ENCODE results near the gene IL26.

IL26 gene

GRCh38 chr12:68225576-68226476 is at the start of gene IL26:
Gene IL26, minus strand, starts transcription at chr12:68225810. Its CDS starts 54 bp downstream, at chr12:68225756.
- no peak for DNase-seq (ENCODE audit: low read depth in 4 of 4, low spot score in 1 of 4)

GRCh38 chr12:68272732-68273131 is 47.1 kb upstream of the IL26 start:
- no peak for DNase-seq (ENCODE audit: low read depth in 4 of 4, low spot score in 1 of 4)

- no peak for DNase-seq (ENCODE audit: low read depth in 4 of 4, low spot score in 1 of 4)
Observed at GRCh38 chr12:68271346-68271745, 45.7 kb upstream of the IL26 start.

- DNase-seq (ENCODE audit: low read depth in 4 of 4, low spot score in 1 of 4), result no peak
Observed at GRCh38 chr12:68270358-68270757, 44.7 kb upstream of the IL26 start.

- no peak for DNase-seq (ENCODE audit: low read depth in 4 of 4, low spot score in 1 of 4)
Observed at GRCh38 chr12:68269779-68270178, 44.2 kb upstream of the IL26 start.

- DNase-seq (ENCODE audit: low read depth in 4 of 4, low spot score in 1 of 4), result no peak
Observed at GRCh38 chr12:68268967-68269366, 43.4 kb upstream of the IL26 start.

- DNase-seq (ENCODE audit: low read depth in 4 of 4, low spot score in 1 of 4), result no peak
Observed at GRCh38 chr12:68267892-68268396, 42.3 kb upstream of the IL26 start.

- DNase-seq (ENCODE audit: low read depth in 4 of 4, low spot score in 1 of 4), result no peak
Observed at GRCh38 chr12:68264857-68265256, 39.2 kb upstream of the IL26 start.

GRCh38 chr12:68264158-68264855 is 38.7 kb upstream of the IL26 start:
- no peak for DNase-seq (ENCODE audit: low read depth in 4 of 4, low spot score in 1 of 4)

- no peak for DNase-seq (ENCODE audit: low read depth in 4 of 4, low spot score in 1 of 4)
Observed at GRCh38 chr12:68263366-68263765, 37.8 kb upstream of the IL26 start.

GRCh38 chr12:68261896-68262295 is 36.3 kb upstream of the IL26 start:
- DNase-seq (ENCODE audit: low read depth in 4 of 4, low spot score in 1 of 4), result no peak

GRCh38 chr12:68260153-68260552 is 34.5 kb upstream of the IL26 start:
- no peak for DNase-seq (ENCODE audit: low read depth in 4 of 4, low spot score in 1 of 4)

GRCh38 chr12:68259318-68259940 is 33.8 kb upstream of the IL26 start:
- no peak for DNase-seq (ENCODE audit: low read depth in 4 of 4, low spot score in 1 of 4)

GRCh38 chr12:68253504-68253903 is 27.9 kb upstream of the IL26 start, which contains the start of gene IL22:
Gene IL22, minus strand, starts transcription at chr12:68253604. Its CDS starts 156 bp downstream, at chr12:68253448.
- no peak for DNase-seq (ENCODE audit: low read depth in 4 of 4, low spot score in 1 of 4)

GRCh38 chr12:68252077-68252476 is 26.5 kb upstream of the IL26 start:
- DNase-seq (ENCODE audit: low read depth in 4 of 4, low spot score in 1 of 4), result no peak

GRCh38 chr12:68250454-68250853 is 24.8 kb upstream of the IL26 start:
- DNase-seq (ENCODE audit: low read depth in 4 of 4, low spot score in 1 of 4), result no peak

GRCh38 chr12:68247785-68248184 is 22.2 kb upstream of the IL26 start:
- DNase-seq (ENCODE audit: low read depth in 4 of 4, low spot score in 1 of 4), result no peak

GRCh38 chr12:68246350-68246749 is 20.7 kb upstream of the IL26 start:
- DNase-seq (ENCODE audit: low read depth in 4 of 4, low spot score in 1 of 4), result no peak

- no peak for DNase-seq (ENCODE audit: low read depth in 4 of 4, low spot score in 1 of 4)
Observed at GRCh38 chr12:68245180-68246021, 19.8 kb upstream of the IL26 start.

- DNase-seq (ENCODE audit: low read depth in 4 of 4, low spot score in 1 of 4), result no peak
Observed at GRCh38 chr12:68242777-68243176, 17.2 kb upstream of the IL26 start.

- DNase-seq (ENCODE audit: low read depth in 4 of 4, low spot score in 1 of 4), result peak in 2 of 4 experiments; percentile 28 to 35
Observed at GRCh38 chr12:68240975-68241374, 15.4 kb upstream of the IL26 start.

All from stimulated activated CD4-positive, alpha-beta T cell treated with anti-CD3 and anti-CD28 coated beads, Interleukin-1b, Interleukin-23, amount 100 ng/mL, for 24 hours (primary cell).